HUES64 (cell line): ENCODE measurements around the gene STUB1.

Experiments
- H3K27ac ChIP-seq: 2 replicates; pipeline ENCODE4 v1.7.0; 2013; ENCODE audit warnings: low read depth, low read length, inconsistent platforms
- H3K27me3 ChIP-seq: 2 replicates; pipeline ENCODE4 v1.6.1; 2013; ENCODE audit warnings: mild to moderate bottlenecking, low read length; ENCODE audit not compliant: insufficient read depth
- H3K36me3 ChIP-seq: 2 replicates; pipeline ENCODE4 v1.6.1; 2013; ENCODE audit warnings: mild to moderate bottlenecking, low read length; ENCODE audit not compliant: insufficient read depth
- H3K4me1 ChIP-seq: 2 replicates; pipeline ENCODE4 v1.6.1; 2013; ENCODE audit warnings: mild to moderate bottlenecking, low read length, moderate library complexity; ENCODE audit not compliant: insufficient read depth
- H3K4me3 ChIP-seq: 2 replicates; pipeline ENCODE4 v1.5.1; 2013; ENCODE audit warnings: mild to moderate bottlenecking, low read length, moderate library complexity
- H3K9ac ChIP-seq: 2 replicates; pipeline ENCODE4 v1.6.1; 2013; ENCODE audit warnings: mild to moderate bottlenecking, low read depth, low read length
- H3K9me3 ChIP-seq: 2 replicates; pipeline ENCODE4 v1.6.1; 2013; ENCODE audit warnings: low read depth, low read length; ENCODE audit not compliant: insufficient read depth
- WGBS: fragments of 150-250, 120-280 bp; methylation state at CpG from one replicate; pipeline ENCODE4 v1.1.7; 2013; ENCODE audit warnings: missing lambda C conversion rate; 5-methylcytosine and 5-hydroxymethylcytosine counted together

The STUB1 gene

DNA sequence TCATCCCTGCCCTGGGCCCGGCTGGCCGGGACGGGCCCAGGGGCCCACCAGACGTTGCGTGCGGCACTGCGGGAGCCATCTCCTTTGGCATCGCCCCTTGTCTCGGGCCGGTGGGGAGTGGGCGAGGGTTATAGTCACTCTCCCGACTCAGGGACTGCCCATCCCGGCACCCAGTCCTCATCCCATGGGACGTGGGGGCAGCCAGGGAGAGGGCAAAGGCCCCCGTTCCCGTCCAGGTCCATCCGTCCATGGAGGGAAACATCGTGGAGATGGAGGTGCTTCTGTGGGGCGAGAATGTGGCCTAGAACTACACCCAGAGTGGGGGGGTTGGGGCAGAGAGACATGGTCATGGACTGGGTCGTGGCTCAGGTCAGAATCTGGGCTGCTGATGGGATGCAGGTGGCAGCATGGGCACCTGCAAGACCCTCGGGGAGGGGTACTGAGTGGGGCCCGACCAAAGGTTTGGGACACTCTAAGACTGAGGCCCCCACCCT lies 33.5 kb upstream of the STUB1 start:
- H3K4me1 ChIP-seq: no peaks in the 10 kb centered on the region
- 94% methylated on average over 22 of the region's 22 CpGs for WGBS
- no peak overlapping the region for H3K4me3 ChIP-seq
- H3K9ac ChIP-seq: no peak overlapping the region
- no peak overlapping the region for H3K27ac ChIP-seq
- H3K9me3 ChIP-seq: no peaks in the 10 kb centered on the region
- H3K36me3 ChIP-seq: 0 out of 2 replicates have a peak, but pooled peaks cover under 1% of the 10 kb centered on the region
- peaks cover 13% of the 10 kb centered on the region for H3K27me3 ChIP-seq

DNA sequence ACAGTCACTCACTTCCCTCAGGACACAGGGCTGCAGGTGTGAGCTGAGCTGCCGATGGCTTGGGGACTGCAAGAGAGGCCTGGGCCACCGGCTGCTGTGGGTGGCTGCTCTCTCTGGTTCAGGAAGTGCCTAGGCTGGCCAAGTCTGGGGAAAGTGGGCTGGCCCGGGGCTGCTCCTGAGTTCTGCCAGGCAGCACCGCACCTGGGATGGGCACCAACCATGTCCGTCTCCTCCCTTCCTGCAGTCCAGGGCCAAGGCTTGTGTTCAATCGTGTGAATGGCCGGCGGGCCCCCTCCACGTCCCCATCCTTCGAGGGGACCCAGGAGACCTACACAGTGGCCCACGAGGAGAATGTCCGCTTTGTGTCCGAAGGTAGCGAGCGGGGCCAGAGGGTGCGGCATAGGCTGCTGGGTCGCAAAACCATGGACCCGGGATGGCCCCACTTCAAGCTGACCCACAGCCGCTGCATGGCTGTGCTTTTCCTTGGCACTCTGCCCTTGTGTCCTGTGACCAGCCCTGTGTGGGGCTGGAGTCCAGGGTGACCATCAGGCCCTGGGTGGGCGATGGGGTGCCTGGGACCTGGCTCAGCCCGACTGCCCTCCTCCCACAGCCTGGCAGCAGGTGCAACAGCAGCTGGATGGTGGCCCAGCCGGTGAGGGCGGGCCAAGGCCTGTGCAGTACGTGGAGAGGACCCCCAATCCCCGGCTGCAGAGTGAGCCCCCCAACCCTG lies 32.9 kb upstream of the STUB1 start:
- WGBS: 92% methylated on average over 24 of the region's 25 CpGs
- no peaks in the 10 kb centered on the region for H3K9me3 ChIP-seq
- no peaks in the 10 kb centered on the region for H3K4me1 ChIP-seq
- H3K36me3 ChIP-seq: peaks cover 6% of the 10 kb centered on the region; the same call in 1 of the 2 replicates
- H3K4me3 ChIP-seq: no peak overlapping the region
- H3K9ac ChIP-seq: no peak overlapping the region
- peaks cover 10% of the 10 kb centered on the region for H3K27me3 ChIP-seq
- H3K27ac ChIP-seq: no peak overlapping the region

DNA sequence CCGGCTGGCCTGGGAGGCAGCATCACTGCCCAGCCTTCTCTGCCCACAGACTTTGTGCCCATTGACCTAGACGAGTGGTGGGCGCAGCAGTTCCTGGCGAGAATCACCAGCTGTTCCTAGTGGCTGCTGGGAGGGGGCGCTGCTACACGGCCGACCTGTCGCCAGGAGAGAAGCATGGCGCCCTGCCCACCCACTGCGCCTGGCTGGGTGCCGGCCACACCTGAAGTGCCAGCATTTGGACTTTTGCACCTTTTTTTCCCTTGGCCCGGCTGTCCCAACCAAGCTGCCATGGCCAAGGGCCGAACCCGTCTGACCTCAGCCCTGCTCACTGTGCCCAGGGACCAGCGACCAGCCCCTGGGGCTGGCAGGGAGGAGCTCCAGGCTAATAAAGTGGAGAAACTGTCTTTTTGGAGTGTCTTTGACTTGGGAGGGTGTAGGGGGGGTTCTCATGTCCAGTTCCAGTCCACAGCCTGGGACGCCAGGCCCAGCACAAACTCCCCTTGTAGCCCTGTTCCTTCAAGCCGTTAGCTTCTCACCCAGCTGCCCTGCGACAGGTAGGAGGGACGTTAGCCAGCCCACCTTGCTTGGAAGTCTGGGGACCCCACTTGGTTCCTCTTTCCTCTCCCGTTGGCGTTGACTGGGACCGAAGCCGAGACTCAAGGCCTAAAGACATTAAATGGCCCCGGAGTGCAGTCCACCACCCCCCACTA lies 32.0 kb upstream of the STUB1 start:
- 41% methylated on average over 24 of the region's 24 CpGs for WGBS
- no peaks in the 10 kb centered on the region for H3K9me3 ChIP-seq
- H3K36me3 ChIP-seq: peaks cover 12% of the 10 kb centered on the region; the same call in 1 of the 2 replicates
- H3K4me1 ChIP-seq: no peaks in the 10 kb centered on the region
- H3K27ac ChIP-seq: peak overlapping the region; percentile 82; the same call in 1 of the 2 replicates
- H3K9ac ChIP-seq: peak overlapping the region; percentile 74
- H3K27me3 ChIP-seq: peaks cover 2% of the 10 kb centered on the region; the same call in 1 of the 2 replicates
- H3K4me3 ChIP-seq: peak overlapping the region; percentile 65

DNA sequence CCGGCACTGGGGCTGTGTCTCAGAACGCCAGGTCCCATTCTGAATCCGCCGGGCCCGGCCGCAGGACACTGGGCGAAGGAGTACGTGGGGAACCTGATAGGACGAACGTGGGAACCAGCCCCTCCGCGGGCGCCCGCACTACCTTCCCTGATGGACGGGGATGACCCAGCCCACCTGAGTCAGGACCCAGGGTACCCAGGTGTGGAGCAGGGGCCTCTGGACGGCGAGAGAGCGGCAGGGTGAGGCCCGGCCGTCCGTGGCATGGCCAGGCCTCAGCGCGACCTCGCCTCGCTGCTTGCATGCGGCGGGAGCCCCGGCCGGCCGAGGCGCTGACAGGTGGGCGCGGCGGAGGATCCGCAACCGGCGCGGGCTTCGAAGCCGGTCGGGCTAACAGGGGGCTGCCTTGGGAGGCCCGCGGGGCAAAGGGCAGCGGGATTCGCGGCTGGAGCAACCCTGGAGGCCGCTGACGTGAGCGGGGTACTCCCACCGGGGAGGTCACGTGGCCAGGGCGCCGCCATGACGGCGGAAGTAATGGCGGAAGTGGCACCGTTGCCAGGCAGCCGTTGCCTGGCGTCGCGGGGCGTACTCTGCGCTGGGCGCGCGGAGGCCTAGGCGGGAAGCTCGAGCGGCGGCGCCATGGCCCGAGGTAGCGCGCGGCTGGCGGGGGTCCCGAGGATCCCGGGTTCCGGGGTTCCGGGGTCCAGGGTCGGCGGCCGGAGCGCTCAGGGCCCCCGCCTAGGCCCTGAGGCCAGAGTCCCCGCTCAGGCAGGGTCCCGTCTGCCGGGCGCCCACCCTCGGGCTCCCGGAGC lies 31.2 kb upstream of the STUB1 start, which contains the start of gene WDR90:
WDR90 (plus strand) TSS at position 585 of the 809 bp plus-strand sequence; CDS start at position 637, 52 bp downstream.
- H3K9ac ChIP-seq: peak within 1 kb of the TSS; percentile 74
- H3K4me1 ChIP-seq: no peaks in the 10 kb centered on the region
- WGBS: 2% methylated on average over 91 of the region's 91 CpGs
- peak within 1 kb of the TSS; percentile 65 for H3K4me3 ChIP-seq
- no peaks in the 10 kb centered on the region for H3K27me3 ChIP-seq
- H3K27ac ChIP-seq: peak within 1 kb of the TSS; percentile 82
- H3K9me3 ChIP-seq: no peaks in the 10 kb centered on the region
- peaks cover 19% of the 10 kb centered on the region; the same call in 1 of the 2 replicates for H3K36me3 ChIP-seq

DNA sequence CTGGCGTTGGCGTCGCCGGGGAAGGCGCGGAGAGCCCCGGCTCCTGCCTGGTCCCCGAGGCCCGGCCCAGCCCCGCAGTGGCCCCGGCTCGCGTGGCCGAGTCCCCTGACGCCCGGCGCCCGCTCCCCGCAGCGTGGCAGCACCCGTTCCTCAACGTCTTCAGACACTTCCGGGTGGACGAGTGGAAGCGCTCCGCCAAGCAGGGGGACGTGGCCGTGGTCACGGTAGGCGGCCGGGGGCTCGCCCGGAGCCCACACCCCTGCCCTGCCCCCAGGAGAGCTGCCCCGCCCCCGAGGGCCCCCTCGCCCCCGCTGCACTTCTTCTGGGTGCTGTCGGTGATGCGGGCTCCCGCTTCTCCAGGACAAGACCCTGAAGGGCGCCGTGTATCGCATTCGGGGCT lies 30.6 kb upstream of the STUB1 start:
- 6% methylated on average over 44 of the region's 44 CpGs for WGBS
- H3K27me3 ChIP-seq: no peaks in the 10 kb centered on the region
- H3K4me1 ChIP-seq: no peaks in the 10 kb centered on the region
- H3K9me3 ChIP-seq: no peaks in the 10 kb centered on the region
- H3K36me3 ChIP-seq: peaks cover 19% of the 10 kb centered on the region; the same call in 1 of the 2 replicates
- H3K27ac ChIP-seq: no peak overlapping the region
- peak overlapping the region; percentile 65 for H3K4me3 ChIP-seq
- peak overlapping the region; percentile 74 for H3K9ac ChIP-seq

DNA sequence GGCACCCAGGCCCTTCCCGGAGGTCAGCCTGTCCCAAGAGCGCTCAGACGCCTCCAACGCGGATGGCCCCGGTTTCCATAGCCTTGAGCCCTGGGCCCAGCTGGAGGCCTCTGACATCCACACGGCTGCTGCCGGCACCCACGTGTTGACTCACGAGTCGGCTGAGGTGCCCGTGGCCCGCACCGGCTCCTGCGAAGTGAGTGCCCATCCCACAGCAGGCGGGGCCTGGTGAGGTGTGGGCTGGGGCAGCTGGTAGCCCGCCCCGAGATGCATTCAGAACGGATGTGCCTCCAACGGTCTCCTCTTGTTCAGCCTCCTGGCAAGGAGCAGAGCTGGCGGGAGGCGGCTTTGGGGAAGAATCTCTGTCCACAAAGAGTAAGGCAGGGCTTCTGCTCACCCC lies 28.4 kb upstream of the STUB1 start:
- Histone ChIP-seq H3K9ac (no peak overlapping the region), H3K9me3 (no peaks in the 10 kb centered on the region), H3K4me3 (no peak overlapping the region), H3K4me1 (no peaks in the 10 kb centered on the region), H3K27ac (no peak overlapping the region), H3K27me3 (no peaks in the 10 kb centered on the region), H3K36me3 (peaks cover 23% of the 10 kb centered on the region; the same call in 1 of the 2 replicates)
- WGBS: 95% methylated on average over 22 of the region's 22 CpGs

DNA sequence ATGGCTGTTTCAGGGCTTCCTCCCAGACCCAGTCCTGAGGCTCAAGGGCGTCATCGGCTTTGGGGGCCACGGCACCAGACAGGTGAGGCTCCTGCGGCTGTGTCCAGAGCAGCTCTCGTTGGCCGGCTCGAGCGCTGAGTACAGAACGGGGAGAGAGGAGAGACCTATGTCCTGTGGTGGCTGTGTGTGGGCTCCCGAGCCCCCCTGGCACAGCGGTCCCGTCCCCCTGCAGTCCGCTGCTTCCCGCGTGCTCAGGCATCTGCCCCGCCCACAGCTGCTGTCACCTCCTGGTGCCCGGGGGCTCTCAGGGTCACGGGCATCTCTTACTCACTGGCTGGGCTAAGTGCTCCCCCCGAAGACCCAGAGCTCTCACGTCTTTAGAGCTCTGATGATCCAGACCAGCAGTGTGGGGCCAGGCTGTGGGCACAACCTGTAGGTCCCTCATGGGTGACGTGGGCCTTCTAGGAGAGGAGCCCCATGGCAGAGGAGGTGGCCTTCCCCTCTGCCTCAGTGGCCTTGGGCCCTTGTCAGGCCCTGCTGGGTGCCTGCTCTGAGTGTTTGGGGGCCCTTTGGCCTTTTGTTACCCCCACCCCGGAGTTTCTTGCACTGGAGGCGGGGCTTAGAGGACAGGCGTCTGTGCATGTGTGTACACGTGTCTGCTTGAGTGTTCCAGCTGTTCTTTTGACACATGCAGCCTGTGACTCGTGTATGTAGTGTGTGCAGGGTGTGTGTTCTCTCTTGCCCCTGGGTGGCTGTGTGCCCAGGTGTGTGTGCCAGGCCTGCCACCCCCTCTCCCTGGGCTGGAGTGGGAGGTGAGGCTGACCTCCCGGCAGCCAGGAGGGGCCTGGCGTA lies 27.5 kb upstream of the STUB1 start:
- WGBS: 92% methylated on average over 28 of the region's 28 CpGs
- H3K27ac ChIP-seq: no peak overlapping the region
- H3K9me3 ChIP-seq: no peaks in the 10 kb centered on the region
- H3K36me3 ChIP-seq: peaks cover 23% of the 10 kb centered on the region; the same call in 1 of the 2 replicates
- no peak overlapping the region for H3K4me3 ChIP-seq
- H3K9ac ChIP-seq: no peak overlapping the region
- no peaks in the 10 kb centered on the region for H3K27me3 ChIP-seq
- H3K4me1 ChIP-seq: no peaks in the 10 kb centered on the region

DNA sequence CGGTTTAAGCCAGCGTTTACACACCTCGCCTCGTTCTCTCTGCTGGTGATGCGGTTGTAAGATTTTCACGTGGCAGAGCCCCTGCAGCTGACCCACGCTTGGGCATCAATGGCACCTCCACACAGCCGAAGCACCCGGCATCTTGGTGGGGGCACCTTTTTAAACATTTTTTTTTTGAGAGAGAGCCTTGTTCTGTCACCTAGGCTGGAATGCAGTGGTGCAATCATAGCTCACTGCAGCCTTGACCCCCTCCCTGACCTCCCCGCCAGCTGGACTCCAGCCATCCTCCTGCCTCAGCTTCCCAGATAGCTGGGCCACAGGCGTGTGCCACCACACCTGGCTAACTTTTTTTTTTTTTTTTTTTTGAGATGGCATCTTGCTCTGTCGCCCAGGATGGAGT lies 26.2 kb upstream of the STUB1 start:
- Histone ChIP-seq H3K9me3 (no peaks in the 10 kb centered on the region), H3K4me1 (no peaks in the 10 kb centered on the region), H3K9ac (no peak overlapping the region), H3K27me3 (no peaks in the 10 kb centered on the region), H3K27ac (no peak overlapping the region), H3K36me3 (peaks cover 26% of the 10 kb centered on the region), H3K4me3 (no peak overlapping the region)
- 96% methylated on average over 12 of the region's 12 CpGs for WGBS

DNA sequence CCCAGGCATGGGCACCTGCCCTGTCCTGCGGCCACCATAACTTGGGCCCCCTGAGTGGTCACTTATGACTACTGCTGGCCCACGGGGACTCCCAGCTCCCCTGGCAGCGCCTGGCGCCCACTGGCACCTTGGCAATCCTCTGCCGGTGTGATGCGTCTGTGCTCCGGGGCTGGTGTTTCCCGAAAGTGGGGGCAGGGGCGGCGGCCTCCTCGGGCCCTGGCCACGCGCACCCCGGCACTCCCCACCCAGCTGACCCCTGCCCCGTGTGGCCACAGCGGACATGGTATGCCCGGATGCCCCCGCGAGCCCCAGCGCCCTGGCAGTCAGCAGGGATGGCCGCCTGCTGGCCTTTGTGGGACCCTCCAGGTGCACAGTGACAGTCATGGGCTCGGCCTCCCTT lies 22.7 kb upstream of the STUB1 start:
- WGBS: 95% methylated on average over 22 of the region's 22 CpGs
- no peak overlapping the region for H3K9ac ChIP-seq
- 0 out of 2 replicates have a peak, but pooled peaks cover 3% of the 10 kb centered on the region for H3K4me1 ChIP-seq
- peaks cover 18% of the 10 kb centered on the region for H3K36me3 ChIP-seq
- no peak overlapping the region for H3K27ac ChIP-seq
- H3K27me3 ChIP-seq: no peaks in the 10 kb centered on the region
- H3K9me3 ChIP-seq: no peaks in the 10 kb centered on the region
- no peak overlapping the region for H3K4me3 ChIP-seq
